H54 (cell line): Measurements from ENCODE around the gene CHST13.
"Not testable (repeated sequence)": the region's sequence is repeated elsewhere in the genome, so short reads cannot be mapped to it uniquely, and the experiment has no call there.

Experiments used
- DNase-seq: peaks from one replicate; pipeline ENCODE4 v3.0.0; 2011; ENCODE audit warnings: low spot score, mixed read lengths; ENCODE audit not compliant: insufficient read length
- FAIRE-seq: peaks from 3 replicates; lab custom pipeline; 2011; peaks lifted over from hg19 to GRCh38; lab: Jason Lieb, UNC
- POLR2A ChIP-seq: IDR thresholded peaks from 2 replicates; pipeline ENCODE4 v1.6.1; 2011; ENCODE audit warnings: low read depth, mild to moderate bottlenecking, low read length

The CHST13 gene

DNA sequence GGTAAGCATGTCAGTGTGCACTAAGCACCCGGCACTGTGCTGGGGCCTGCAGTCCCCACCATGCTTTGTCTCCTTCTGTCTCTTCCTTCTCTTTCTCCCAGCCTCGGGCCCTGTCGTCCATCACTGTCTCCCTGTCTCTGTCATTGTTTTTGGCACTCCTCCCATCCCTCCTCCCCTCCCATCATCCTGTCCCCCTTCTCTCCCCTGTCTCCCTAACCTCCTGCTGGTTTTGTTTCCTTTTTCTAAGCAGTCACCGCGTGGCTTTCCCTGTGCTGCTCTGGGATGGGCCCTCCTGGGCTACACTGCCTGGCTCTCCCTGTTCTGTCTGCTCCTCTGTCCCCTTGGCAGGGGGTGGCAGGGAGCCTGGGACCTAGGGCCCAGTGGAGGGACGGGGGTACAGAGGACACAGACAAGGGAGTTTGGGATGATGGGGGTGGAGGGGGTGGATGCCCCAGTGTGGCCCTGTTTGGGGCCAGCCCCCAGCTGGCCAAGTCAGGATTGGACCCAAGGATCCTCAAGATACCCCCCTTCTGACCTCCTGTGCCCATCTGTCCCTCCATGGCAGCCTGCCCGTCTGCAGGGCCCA is 5.7 kb downstream of the CHST13 start:
- no peak for DNase-seq
- no peak for FAIRE-seq
- TF ChIP-seq POLR2A: no peak

DNA sequence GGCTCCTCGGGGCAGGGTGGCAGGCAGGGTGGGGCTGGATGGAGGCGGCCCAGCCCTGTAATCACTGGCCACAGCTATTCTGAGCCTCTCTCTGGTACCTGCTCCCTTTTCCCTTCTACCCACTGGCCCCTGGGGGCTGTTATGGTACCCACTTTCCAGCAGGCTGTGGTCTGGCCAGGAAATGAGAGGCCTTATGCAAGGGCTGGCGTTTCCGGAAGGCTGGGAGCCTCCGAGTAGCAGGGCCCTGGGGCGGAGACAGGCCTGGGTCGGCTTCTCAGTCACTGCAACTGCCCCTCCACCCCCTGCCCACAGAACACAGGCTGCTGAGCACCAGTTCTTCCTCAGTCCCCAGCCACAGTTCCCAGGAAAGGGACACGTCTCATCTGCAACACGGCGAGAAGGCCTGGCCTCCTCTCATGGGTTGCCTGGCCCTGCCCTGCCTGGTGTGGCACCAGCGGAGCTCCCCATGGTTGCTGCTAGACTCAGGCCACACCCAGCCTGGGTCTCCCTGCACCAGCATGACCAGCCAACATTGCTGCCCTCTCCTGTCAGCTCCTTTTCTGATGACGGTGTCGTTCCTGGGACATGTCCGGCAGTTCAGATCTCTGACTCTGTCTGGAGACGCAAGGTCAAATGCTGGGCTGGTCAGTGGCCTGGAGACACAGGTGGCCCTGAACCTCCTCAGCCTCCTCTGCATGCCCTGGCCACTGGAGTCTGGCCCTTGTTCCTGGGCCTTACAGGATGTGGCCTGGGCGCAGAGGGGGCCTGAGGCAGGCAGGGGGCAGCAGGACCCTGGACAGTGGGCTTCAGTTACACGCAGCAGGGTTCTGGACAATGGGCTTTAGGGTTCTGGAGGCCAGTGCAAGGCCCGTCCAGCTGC is 6.5 kb downstream of the CHST13 start:
- no peak for FAIRE-seq
- no peak for TF ChIP-seq POLR2A
- DNase-seq: no peak

DNA sequence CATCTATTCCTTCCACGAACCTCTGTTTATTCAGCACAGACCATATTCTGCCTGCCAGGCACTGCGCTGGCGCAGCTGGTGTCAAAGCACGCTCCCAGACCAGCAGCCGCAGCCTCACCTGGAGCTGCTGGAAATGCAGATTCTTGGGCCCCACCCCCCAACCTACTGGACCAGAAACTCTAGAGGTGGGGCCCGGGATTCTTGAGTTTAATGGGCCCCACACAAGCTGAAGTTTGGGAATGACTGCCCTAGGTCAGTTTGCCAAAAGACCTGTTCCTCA is 7.0 kb downstream of the CHST13 start:
- TF ChIP-seq POLR2A: no peak
- DNase-seq: no peak
- FAIRE-seq: no peak

DNA sequence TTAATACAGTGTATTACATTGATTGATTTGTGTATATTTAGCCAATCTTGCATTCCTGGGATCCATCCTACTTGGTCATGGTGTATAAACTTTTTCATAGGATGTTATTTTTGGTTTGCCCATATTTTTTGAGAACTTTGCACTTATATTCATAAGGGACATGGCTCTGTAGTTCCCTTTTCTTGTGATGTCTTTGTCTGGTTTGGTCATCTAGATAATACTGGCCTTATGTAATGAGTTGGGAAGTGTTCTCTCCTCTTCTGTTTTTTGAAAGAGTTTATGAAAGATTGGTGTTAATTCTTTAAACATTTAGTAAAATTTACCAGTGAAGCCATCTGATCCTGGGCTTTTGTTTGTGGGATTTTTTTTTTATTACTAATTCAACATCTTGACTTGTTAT is 9.6 kb downstream of the CHST13 start:
- FAIRE-seq (no peak), DNase-seq (no peak)
- no peak for TF ChIP-seq POLR2A

DNA sequence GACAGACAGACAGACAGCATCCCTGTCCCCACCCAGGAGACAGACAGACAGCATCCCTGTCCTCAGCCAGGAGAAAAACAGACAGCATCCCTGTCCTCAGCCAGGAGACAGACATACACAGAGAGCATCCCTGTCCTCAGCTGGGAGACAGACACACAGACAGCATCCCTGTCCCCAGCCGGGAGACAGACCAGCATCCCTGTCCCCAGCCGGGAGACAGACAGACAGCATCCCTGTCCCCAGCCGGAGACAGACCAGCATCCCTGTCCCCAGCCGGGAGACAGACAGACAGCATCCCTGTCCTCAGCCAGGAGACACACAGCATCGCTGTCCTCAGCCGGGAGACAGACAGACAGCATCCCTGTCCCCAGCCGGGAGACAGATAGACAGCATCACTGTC is 10.8 kb downstream of the CHST13 start:
- DNase-seq, FAIRE-seq: not testable (repeated sequence)

DNA sequence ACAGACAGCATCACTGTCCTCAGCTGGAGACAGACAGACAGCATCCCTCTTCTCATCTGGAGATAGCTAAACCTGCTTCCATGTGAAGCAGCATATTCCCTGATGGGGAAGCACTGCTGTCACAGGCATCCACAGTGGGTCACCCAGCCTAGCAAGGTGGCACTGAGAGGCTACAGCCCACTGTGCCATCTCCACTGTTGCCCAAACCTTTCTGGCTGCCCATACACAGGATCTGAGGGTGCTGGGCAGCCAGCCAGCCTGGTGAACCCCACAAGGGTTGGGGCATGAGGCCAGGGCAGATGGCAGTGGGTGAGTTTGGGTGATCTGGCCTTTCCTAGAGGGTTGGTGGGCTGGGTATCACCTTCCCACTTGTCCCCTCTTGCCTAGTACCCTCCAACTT is 11.7 kb downstream of the CHST13 start:
- DNase-seq (no peak), FAIRE-seq (no peak)
- TF ChIP-seq POLR2A: no peak

DNA sequence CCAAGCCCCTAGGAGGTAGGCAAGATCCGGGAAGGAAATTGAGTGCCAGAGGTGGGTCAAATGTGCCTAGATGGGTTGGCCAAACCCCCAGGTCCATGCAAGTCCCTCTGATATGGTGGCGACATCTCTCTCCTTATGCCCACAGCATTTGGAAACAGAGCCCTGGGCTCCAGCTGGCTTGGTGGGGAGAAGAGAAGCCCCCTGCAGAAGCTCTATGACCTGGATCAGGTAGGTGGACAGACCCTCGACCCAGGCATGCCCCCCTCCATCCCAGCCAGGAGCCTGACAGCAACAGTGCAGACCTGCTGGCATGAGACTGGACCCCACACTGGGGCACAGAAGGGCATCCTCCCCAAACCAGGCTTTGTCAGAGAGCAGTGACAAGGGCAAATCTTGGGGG is 12.2 kb downstream of the CHST13 start:
- no peak for FAIRE-seq
- no peak for TF ChIP-seq POLR2A
- no peak for DNase-seq

DNA sequence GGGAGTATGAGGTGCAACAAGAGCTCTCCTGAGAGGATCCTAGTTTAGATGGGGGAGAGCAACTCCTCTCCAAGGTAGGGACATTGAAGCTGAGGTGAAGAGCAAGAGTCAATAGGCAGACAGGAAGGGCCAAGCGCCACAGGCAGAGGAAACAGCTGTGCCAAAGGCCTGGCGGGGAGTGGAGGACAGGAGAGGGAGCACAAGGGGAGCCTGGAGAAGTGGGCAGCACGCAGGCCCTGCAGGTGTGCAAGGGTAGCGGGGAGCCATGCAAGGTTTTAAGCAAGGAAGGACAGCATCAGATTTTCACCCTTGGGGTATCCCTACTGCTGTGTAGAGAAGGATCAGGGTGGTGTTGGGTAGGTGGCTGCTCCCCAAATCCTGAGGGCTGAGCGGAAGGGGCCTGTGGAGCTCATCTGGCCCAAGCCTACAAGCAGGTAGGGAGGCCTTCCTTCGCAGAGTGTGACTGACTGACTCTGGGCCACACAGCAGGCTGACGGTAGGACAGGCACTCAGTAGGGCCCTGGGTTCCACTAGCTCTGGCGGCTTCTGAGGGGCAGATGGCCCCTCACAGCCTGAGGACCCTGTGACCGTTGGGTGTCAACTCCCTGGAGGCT is 13.3 kb downstream of the CHST13 start:
- FAIRE-seq: no peak
- TF ChIP-seq POLR2A: no peak

DNA sequence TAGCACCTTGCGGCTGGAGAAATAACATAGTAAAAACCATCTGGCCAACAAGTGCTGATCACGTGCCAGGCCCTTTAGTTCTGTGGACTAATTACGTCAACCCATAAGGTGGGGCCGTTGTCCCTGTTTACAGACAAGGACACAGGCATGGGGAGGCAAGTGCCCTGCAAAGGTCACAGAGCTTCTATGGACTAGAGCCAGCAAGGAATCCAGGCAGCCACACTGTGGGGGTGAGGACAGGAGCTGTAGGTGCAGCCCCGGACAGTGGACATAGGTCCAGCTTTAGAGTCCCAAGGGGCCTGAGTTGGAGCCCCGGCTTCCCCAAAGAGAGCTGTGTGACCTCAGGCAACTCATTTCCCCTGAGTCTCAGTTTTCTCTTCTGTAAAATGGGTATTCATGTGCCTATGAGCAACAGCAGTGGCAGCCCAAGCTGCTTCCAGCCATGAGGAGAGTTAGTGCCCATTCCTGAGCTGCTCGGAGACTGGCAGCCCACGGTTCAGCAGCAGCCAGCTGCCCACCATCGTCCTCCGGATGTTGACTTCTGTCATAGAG is 13.9 kb downstream of the CHST13 start:
- TF ChIP-seq POLR2A: no peak
- no peak for FAIRE-seq
- DNase-seq: no peak

More for the DNA sequence above, 13.3 kb downstream of the CHST13 start:
- DNase-seq: no peak

DNA sequence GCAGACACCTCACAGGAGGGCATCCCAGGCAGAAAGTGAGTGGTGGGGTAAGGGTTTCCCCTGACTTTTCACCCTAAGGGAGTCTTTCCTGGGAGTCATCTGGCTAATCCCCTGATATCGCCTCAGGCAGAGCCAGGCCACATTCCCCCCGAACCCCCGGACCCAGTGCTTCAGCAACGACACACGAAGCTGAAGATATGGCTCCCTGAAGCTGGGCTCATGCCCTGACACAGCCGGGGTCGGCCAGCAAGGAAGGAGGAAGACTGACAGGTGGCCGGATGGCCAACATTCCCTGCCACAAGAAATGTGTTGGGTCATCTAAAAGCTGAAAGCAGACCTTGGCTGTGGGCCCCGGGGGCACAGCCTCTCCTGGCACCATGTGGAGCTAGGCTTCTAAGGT is 14.4 kb downstream of the CHST13 start:
- no peak for DNase-seq
- no peak for FAIRE-seq
- no peak for TF ChIP-seq POLR2A

DNA sequence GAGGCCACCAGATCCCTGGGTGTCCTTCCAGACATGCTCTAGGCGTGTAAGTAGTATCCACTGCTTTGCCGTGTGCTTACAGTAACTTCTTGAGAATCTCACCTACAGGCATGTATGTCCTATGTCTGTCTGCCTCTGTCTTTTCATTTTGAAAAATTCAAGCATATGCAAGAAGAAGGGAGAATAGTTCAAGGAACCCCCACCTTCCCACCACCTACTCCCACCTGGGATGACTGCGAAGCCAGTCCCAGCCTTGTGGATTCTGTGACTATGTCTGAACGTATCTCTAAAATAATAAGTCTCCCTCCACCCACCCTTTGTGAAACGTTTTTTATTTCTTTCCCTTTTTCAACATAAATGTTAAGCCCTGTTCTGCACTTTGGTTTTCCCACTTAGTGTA is 15.0 kb downstream of the CHST13 start:
- FAIRE-seq (no peak), DNase-seq (no peak)
- TF ChIP-seq POLR2A: no peak

DNA sequence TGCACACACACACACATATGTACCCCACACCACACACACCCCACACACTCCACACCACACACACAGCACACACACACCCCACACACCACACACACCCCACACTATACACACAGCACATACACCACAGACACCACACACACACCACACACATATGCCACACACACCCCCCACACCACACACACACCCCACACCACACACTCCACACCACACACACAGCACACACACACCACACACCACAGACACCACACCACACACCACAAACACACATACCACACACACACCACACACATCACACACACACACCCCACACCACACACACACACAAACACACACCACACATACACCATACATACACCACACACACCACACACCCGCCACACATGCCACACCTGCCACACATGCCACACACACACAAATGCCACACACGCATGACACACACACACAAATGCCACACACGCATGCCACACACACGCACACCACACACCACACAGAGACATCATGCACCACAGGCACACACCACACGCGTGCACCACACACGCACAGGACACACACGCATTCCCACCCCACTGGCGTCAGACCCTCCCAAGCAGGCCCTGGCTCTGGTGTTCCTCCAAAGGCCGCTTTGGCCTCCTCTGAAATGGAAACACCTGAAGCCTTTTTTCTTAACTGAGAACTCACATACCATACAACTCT is 15.7 kb downstream of the CHST13 start:
- DNase-seq: no peak
- FAIRE-seq: no peak
- no peak for TF ChIP-seq POLR2A

DNA sequence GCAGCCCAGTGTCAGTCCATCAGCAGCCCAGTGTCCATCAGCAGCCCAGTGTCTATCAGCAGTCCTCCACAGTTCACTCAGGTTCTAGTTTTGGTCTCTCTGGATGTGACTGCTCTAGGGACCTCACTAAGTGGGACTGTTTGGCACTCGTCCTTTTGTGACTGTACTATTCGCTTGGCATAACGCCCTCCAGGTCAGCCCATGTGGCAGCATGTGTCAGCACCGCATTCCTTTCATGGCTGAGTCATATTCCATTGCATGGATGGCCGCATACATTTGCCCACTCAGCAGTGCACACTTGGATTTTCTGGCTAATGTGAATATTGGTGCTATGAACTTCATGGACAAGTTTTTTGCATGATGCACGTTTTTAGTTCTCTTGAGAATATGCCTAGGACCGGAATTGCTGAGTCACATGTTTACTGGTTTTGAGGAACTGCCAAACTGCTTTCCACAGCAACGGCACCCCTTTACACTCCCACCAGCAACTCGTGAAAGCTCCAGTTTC is 16.4 kb downstream of the CHST13 start:
- DNase-seq (peak; percentile 94), FAIRE-seq (peak; percentile 93)
- TF ChIP-seq POLR2A: no peak

DNA sequence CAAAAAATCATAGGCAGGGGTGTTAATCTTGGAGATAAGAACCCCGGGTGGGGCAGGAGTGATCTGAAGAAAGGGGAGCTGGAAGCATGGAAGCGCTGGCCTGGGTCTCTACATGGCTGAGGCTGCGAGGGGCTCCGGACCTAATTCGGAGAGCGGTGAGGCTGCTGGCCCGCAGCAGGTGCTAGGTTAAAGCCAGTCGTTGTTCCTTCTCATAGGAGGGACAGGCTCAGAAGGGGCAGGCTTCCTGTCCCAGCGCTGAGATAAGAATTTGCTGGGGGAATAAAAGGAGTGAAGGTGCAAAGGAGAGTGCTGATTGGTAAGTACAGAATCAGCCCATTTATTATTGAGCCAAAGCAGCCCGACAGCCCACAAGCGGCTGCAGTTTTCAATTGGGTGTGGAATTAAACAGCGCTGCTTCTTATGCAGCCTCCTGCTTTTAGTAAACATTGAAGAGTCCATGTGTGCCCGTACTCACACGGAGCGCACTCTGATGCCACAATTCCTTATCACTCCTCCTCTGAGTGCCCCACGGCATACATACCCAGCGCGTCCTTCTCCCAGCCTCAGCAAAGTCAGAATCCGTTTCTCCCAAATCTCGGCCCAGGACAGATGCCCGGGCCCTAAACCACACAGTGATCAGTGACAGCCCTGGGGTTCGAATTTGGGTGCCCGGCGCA is 17.1 kb downstream of the CHST13 start:
- no peak for TF ChIP-seq POLR2A
- DNase-seq (no peak), FAIRE-seq (no peak)
